Lung (tissue), 12 donors: Measurements from ENCODE around the gene TOPAZ1. TPM values are rescaled to one million over a fixed set of nuclear protein-coding genes. Genes with fewer than 3 reads are reported as not detected.

Source experiments
- ATAC-seq: fragments of 200-7000 bp; cut with Tn5 transposase; one replicate; pipeline ENCODE4 v1.9.1; 2020; ENCODE audit warnings: moderate number of reproducible peaks; ENCODE audit not compliant: insufficient read depth, low FRiP score
- DNase-seq, 3 donors: peaks; one replicate each; pipeline ENCODE4 v3.0.0-alpha.2; 2013 to 2017
- H3K27ac ChIP-seq, 2 donors: one replicate each; pipeline ENCODE4 v1.5.1; 2013; ENCODE audit warnings: mild to moderate bottlenecking in 2 of 2, moderate library complexity in 2 of 2, control low read depth in 1 of 2, inconsistent platforms in 1 of 2, low read depth in 1 of 2, low read length in 1 of 2
- H3K27me3 ChIP-seq, 3 donors: one replicate each; pipeline ENCODE4 v1.5.1; 2013; ENCODE audit warnings: low read length in 2 of 3; ENCODE audit not compliant: control insufficient read depth in 3 of 3, insufficient read depth in 3 of 3
- H3K36me3 ChIP-seq, 4 donors: one replicate each; pipeline ENCODE4 v1.5.1; 2013; ENCODE audit warnings: low read length in 4 of 4, mild to moderate bottlenecking in 1 of 4, moderate library complexity in 1 of 4; ENCODE audit not compliant: control insufficient read depth in 4 of 4, insufficient read depth in 4 of 4
- H3K4me1 ChIP-seq, 5 donors: one replicate each; pipeline ENCODE4 v1.5.1; 2013; ENCODE audit warnings: low read length in 5 of 5, mild to moderate bottlenecking in 2 of 5, moderate library complexity in 1 of 5; ENCODE audit not compliant: control insufficient read depth in 5 of 5, insufficient read depth in 5 of 5
- H3K4me3 ChIP-seq: one replicate; pipeline ENCODE4 v1.5.1; 2013; ENCODE audit warnings: mild to moderate bottlenecking, control low read depth, moderate library complexity
- H3K9ac ChIP-seq, 2 donors: one replicate each; pipeline ENCODE4 v1.5.1; 2013; ENCODE audit warnings: low read length in 2 of 2, control low read depth in 1 of 2; ENCODE audit not compliant: insufficient read depth in 1 of 2
- H3K9me3 ChIP-seq, 4 donors: one replicate each; pipeline ENCODE4 v1.5.1; 2013; ENCODE audit warnings: low read length in 3 of 4, mild to moderate bottlenecking in 1 of 4, moderate library complexity in 1 of 4; ENCODE audit not compliant: control insufficient read depth in 4 of 4, insufficient read depth in 3 of 4
- CTCF ChIP-seq: IDR thresholded peaks from 2 replicates; pipeline ENCODE4 v1.5.1; 2012; ENCODE audit warnings: mild to moderate bottlenecking; ENCODE audit errors: control extremely low read depth, extremely low read depth
- WGBS, 2 donors: extraction: QIAGEN DNeasy Blood & Tissue Kit; methylation state at CpG; one replicate each; pipeline ENCODE4 v1.1.7; 2013; 5-methylcytosine and 5-hydroxymethylcytosine counted together
- polyA plus RNA-seq, 2 donors: library from polyadenylated mRNA; stranded (reverse); fragments of 200-250 nt; gene quantifications; one replicate each; pipeline ENCODE4 v1.2.1, GENCODE V29; 2013
- total RNA-seq, 2 donors: library from RNA; depleted of rRNA in 1 of 2; stranded (reverse); fragments of >200 nt in 1 of 2; gene quantifications; one replicate each; pipeline ENCODE4 v1.2.1, GENCODE V29; 2014 to 2021
- donor health status: control.
- donor health status: control.
- donor health status: Bipolar disorder and iron deficiency.
- donor health status: healthy.
- donor health status: DM: yes; HTN: yes; CAD: no.

The TOPAZ1 gene
- total and polyA plus RNA-seq, 4 donors, result not detected

GRCh38 chr3:44265815-44266214 lies 24.1 kb downstream of the TOPAZ1 start:
- no peak overlapping the region for H3K27ac ChIP-seq
- WGBS, 2 donors, result 66 to 74% methylated on average over 3 of the region's 3 CpGs

GRCh38 chr3:44272191-44272590 lies 30.5 kb downstream of the TOPAZ1 start:
- DNase-seq (no peak), ATAC-seq (no peak)
- WGBS, 2 donors, result 89 to 95% methylated on average over 2 of the region's 2 CpGs

More at GRCh38 chr3:44265815-44266214, 24.1 kb downstream of the TOPAZ1 start:
- ATAC-seq, result no peak
- H3K4me3 ChIP-seq, result no peak overlapping the region
- no peaks in the 10 kb centered on the region for H3K27me3 ChIP-seq
- peak in 1 of 3 donors; percentile 1 for DNase-seq
- H3K9ac ChIP-seq, result no peak overlapping the region
- no peaks in the 10 kb centered on the region for H3K4me1 ChIP-seq
- no peaks in the 10 kb centered on the region for H3K36me3 ChIP-seq
- no peak for TF ChIP-seq CTCF
- no peaks in the 10 kb centered on the region for H3K9me3 ChIP-seq

GRCh38 chr3:44277925-44278324 lies 36.2 kb downstream of the TOPAZ1 start:
- DNase-seq, result no peak
- ATAC-seq, result no peak
- Histone ChIP-seq H3K9ac (no peak overlapping the region), H3K4me3 (no peak overlapping the region), H3K4me1 (no peaks in the 10 kb centered on the region), H3K27me3 (no peaks in the 10 kb centered on the region), H3K9me3 (peaks cover 0 to 7% (median under 1%) of the 10 kb centered on the region in 4 donors), H3K36me3 (no peaks in the 10 kb centered on the region), H3K27ac (no peak overlapping the region)
- 80 to 100% methylated on average over 1 of the region's 1 CpG for WGBS, 2 donors
- TF ChIP-seq CTCF, result no peak

More at GRCh38 chr3:44272191-44272590, 30.5 kb downstream of the TOPAZ1 start:
- no peak for TF ChIP-seq CTCF
- H3K27ac ChIP-seq, result no peak overlapping the region
- H3K27me3 ChIP-seq, result peaks cover 0 to 3% (median 0%) of the 10 kb centered on the region in 3 donors
- no peaks in the 10 kb centered on the region for H3K36me3 ChIP-seq
- no peak overlapping the region for H3K4me3 ChIP-seq
- H3K9me3 ChIP-seq, result peaks cover 0 to 7% (median under 1%) of the 10 kb centered on the region in 4 donors
- H3K4me1 ChIP-seq, result no peaks in the 10 kb centered on the region
- H3K9ac ChIP-seq, result no peak overlapping the region

GRCh38 chr3:44280077-44280476 lies 38.4 kb downstream of the TOPAZ1 start:
- ATAC-seq, result no peak
- Histone ChIP-seq H3K4me3 (no peak overlapping the region), H3K27me3 (no peaks in the 10 kb centered on the region), H3K27ac (no peak overlapping the region), H3K9ac (no peak overlapping the region), H3K36me3 (no peaks in the 10 kb centered on the region), H3K4me1 (no peaks in the 10 kb centered on the region), H3K9me3 (peaks cover 0 to 7% (median under 1%) of the 10 kb centered on the region in 4 donors)
- WGBS, 2 donors, result 92 to 94% methylated on average over 3 of the region's 3 CpGs
- no peak for TF ChIP-seq CTCF
- no peak for DNase-seq
